Lower lobe of right lung (tissue), 2 donors: Measurements from ENCODE around the gene OPRL1. TPM values are rescaled to one million over a fixed set of nuclear protein-coding genes. Genes with fewer than 3 reads are reported as not detected.

ENCODE experiments used
- ATAC-seq, 2 donors: fragments of 200-7000 bp; cut with Tn5 transposase; one replicate each; pipeline ENCODE4 v1.9.1; 2020 to 2022; ENCODE audit warnings: mild to moderate bottlenecking in 2 of 2, moderate library complexity in 2 of 2
- DNase-seq: peaks from one replicate; pipeline ENCODE4 v3.0.0-alpha.2; 2020
- H3K27ac ChIP-seq: fragments of 200-600 bp; one replicate; pipeline ENCODE4 v1.8.0; 2022
- H3K27me3 ChIP-seq: fragments of 200-600 bp; one replicate; pipeline ENCODE4 v1.8.0; 2022; ENCODE audit warnings: low read depth
- H3K36me3 ChIP-seq: fragments of 200-600 bp; one replicate; pipeline ENCODE4 v1.8.0; 2022; ENCODE audit warnings: mild to moderate bottlenecking
- H3K4me1 ChIP-seq: fragments of 200-600 bp; one replicate; pipeline ENCODE4 v1.8.0; 2022
- H3K4me3 ChIP-seq: fragments of 200-600 bp; one replicate; pipeline ENCODE4 v1.8.0; 2022; ENCODE audit warnings: mild to moderate bottlenecking
- H3K9me3 ChIP-seq: fragments of 200-600 bp; one replicate; pipeline ENCODE4 v1.8.0; 2022
- CTCF ChIP-seq: fragments of 200-600 bp; IDR thresholded peaks from one replicate; pipeline ENCODE4 v1.8.0; 2022; ENCODE audit warnings: antibody characterized with exemption, mild to moderate bottlenecking
- intact Hi-C: fragments of 100-400 bp; cut with DNase I; formaldehyde crosslinking; loops from one replicate; pipeline ENCODE4 v1.11.0; 2022
- total RNA-seq: library from RNA; stranded (reverse); fragmentation: NEBNext Ultra II Directional; extraction: Animal tissue kit (Norgen Biotek cat#: 25700); gene quantifications from one replicate; pipeline ENCODE4 v1.2.1, GENCODE V29; 2021
- donor health status: DM: no; HTN: yes; CAD: no; lungs with severe emphysema.

OPRL1 gene
- total RNA-seq, 1 donor from 2014 or later: 2.6 TPM

- ATAC-seq (no peak), DNase-seq (no peak)
- peaks cover 9% of the 10 kb centered on the region for H3K36me3 ChIP-seq
- no peak overlapping the region for H3K27ac ChIP-seq
- no peak overlapping the region for H3K4me3 ChIP-seq
- H3K27me3 ChIP-seq: peaks cover 40% of the 10 kb centered on the region
- intact Hi-C loops: no loop called here
- H3K4me1 ChIP-seq: peaks cover 11% of the 10 kb centered on the region
- no peaks in the 10 kb centered on the region for H3K9me3 ChIP-seq
- no peak for TF ChIP-seq CTCF
Observed at GRCh38 chr20:64099880-64100565, 20.1 kb downstream of the OPRL1 start.

GRCh38 chr20:64100566-64100888 lies 20.6 kb downstream of the OPRL1 start:
- Histone ChIP-seq H3K4me1 (peaks cover 11% of the 10 kb centered on the region), H3K9me3 (no peaks in the 10 kb centered on the region), H3K27me3 (peaks cover 40% of the 10 kb centered on the region), H3K27ac (no peak overlapping the region), H3K4me3 (no peak overlapping the region), H3K36me3 (peaks cover 9% of the 10 kb centered on the region)
- ATAC-seq (no peak), DNase-seq (no peak)
- intact Hi-C loops: no loop called here
- TF ChIP-seq CTCF: no peak

GRCh38 chr20:64100946-64101688 lies 21.2 kb downstream of the OPRL1 start:
- Histone ChIP-seq H3K27me3 (peaks cover 39% of the 10 kb centered on the region), H3K27ac (no peak overlapping the region), H3K4me3 (no peak overlapping the region), H3K9me3 (no peaks in the 10 kb centered on the region), H3K4me1 (peaks cover 11% of the 10 kb centered on the region), H3K36me3 (peaks cover 9% of the 10 kb centered on the region)
- ATAC-seq: no peak
- intact Hi-C loops: no loop called here
- DNase-seq: no peak
- no peak for TF ChIP-seq CTCF

- H3K27ac ChIP-seq: no peak overlapping the region
- TF ChIP-seq CTCF: peak; percentile 64
- intact Hi-C loops: no loop called here
- peak overlapping the region; percentile 41 for H3K4me3 ChIP-seq
- peaks cover 36% of the 10 kb centered on the region for H3K27me3 ChIP-seq
- DNase-seq (peak; percentile 63), ATAC-seq (peak; percentile 67 to 79)
- peaks cover 11% of the 10 kb centered on the region for H3K4me1 ChIP-seq
- peaks cover 9% of the 10 kb centered on the region for H3K36me3 ChIP-seq
- H3K9me3 ChIP-seq: no peaks in the 10 kb centered on the region
Observed at GRCh38 chr20:64101731-64102621, 22.1 kb downstream of the OPRL1 start.

GRCh38 chr20:64102647-64103354 lies 22.9 kb downstream of the OPRL1 start:
- TF ChIP-seq CTCF: no peak
- DNase-seq (peak; percentile 45), ATAC-seq (no peak)
- Histone ChIP-seq H3K36me3 (peaks cover 9% of the 10 kb centered on the region), H3K9me3 (no peaks in the 10 kb centered on the region), H3K27ac (no peak overlapping the region), H3K4me3 (peak overlapping the region; percentile 41), H3K27me3 (peaks cover 36% of the 10 kb centered on the region), H3K4me1 (peaks cover 11% of the 10 kb centered on the region)
- intact Hi-C loops: no loop called here
